ENCODE data around the gene SLC15A4. TPM values are rescaled to one million over a fixed set of nuclear protein-coding genes. Genes with fewer than 3 reads are reported as not detected.

Gene SLC15A4
- total and polyA plus RNA-seq, 9 of the 15 experiments (the other 6 are each of a cell fraction or from before 2014, with no cell fraction given) = 5.5 to 20.8 (median 10.1) TPM

DNA sequence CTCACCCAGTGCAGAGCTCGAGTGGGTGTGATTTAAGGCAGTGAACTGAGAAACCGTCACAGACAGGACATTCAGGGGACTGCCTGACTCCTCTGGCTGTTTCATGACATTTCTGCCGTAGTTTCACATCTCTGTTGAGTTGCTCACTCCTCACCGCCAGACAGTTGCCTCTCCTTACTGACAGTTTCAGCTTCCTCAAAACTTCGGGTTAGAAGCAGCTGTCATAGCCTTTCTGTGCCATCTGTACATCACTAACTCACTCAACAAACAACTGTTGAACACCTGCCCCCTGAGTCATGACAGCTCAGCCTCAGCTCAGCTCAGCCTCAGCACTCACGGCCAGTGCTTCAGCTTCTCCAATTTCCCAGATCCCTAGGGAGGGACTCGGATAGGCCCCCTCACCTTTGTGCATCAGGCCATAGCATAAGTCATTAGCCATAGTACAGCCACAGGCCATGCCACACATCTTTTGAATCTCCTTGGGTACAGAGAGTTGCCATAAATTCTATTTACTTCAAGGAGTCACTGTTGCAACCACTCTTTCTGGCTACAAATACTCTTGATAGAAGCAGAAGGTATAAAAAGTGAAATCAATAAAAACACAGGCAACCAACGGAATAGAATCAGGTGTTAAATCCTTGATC lies 6.2 kb upstream of the SLC15A4 start (continued):
- TF ChIP-seq, protein P1, sequence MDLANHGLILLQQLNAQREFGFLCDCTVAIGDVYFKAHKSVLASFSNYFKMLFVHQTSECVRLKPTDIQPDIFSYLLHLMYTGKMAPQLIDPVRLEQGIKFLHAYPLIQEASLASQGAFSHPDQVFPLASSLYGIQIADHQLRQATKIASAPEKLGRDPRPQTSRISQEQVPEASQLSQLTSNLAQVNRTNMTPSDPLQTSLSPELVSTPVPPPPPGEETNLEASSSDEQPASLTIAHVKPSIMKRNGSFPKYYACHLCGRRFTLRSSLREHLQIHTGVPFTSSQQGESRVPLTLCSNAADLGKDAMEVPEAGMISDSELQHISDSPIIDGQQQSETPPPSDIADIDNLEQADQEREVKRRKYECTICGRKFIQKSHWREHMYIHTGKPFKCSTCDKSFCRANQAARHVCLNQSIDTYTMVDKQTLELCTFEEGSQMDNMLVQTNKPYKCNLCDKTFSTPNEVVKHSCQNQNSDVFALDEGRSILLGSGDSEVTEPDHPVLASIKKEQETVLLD (IDR thresholded peaks at IDR 0.05) = no peak
- no peak for TF ChIP-seq PHB2 (IDR thresholded peaks at IDR 0.05; ENCODE audit: low read depth)
- TF ChIP-seq, protein P2, sequence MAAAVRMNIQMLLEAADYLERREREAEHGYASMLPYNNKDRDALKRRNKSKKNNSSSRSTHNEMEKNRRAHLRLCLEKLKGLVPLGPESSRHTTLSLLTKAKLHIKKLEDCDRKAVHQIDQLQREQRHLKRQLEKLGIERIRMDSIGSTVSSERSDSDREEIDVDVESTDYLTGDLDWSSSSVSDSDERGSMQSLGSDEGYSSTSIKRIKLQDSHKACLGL (CRISPR knock-in tag; IDR thresholded peaks at IDR 0.05; ENCODE audit: borderline replicate concordance, poor library complexity, severe bottlenecking) = no peak
- no peak for TF ChIP-seq KLF1 (tag; IDR thresholded peaks at IDR 0.05)
- no peak for TF ChIP-seq RBM14 (IDR thresholded peaks at IDR 0.05; ENCODE audit: borderline replicate concordance, insufficient read depth, low read depth, low read length)
- TF ChIP-seq WHSC1 (IDR thresholded peaks at IDR 0.05; ENCODE audit: low read length) = no peak
- TF ChIP-seq ZNF24 (IDR thresholded peaks at IDR 0.05) = no peak

DNA sequence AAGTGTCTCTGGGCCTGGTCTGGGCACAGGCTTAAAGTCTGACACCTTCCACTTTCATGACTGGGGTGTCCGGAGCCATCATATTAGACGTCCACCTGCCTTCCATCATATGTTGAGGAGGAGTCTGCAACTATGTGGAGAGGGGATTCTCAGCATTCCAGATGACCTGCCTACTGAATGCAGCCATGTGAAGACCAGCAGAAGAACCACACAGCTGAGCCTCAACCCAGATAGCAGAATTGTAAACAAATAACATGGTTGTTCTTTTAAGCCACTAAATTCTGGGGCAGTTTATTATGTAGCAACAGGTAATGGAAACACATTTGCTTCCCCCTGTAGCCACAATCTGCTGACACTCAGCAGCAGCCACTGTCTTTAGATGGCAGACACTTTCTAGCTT lies 4.0 kb upstream of the SLC15A4 start:
- DNase-seq (ENCODE audit: extremely low read depth in 1 of 4, low spot score in 3 of 4) (no peak), FAIRE-seq (no peak), ATAC-seq (no peak)
- intact Hi-C loops (cut with micrococcal nuclease) (no loop called here), in situ Hi-C loops (cut with MboI) (no loop called here)
- Histone ChIP-seq H3K36me3 (ENCODE audit: control insufficient read depth, insufficient read depth, low read length) (no peaks in the 10 kb centered on the region), H3K4me2 (ENCODE audit: insufficient read depth, low read length) (no peak overlapping the region), H2AFZ (ENCODE audit: low read depth, low read length) (no peak overlapping the region), H3K9me3 (replicated peaks; ENCODE audit: control insufficient read depth, insufficient read depth, low read depth, low read length) (no peaks in the 10 kb centered on the region), H3K9me1 (ENCODE audit: control insufficient read depth, insufficient read depth, low read length) (no peaks in the 10 kb centered on the region), H4K20me1 (replicated peaks; ENCODE audit: control insufficient read depth, insufficient read depth, low read length) (no peaks in the 10 kb centered on the region), H3K9ac (ENCODE audit: insufficient read depth in 1 of 2, low read depth in 2 of 2, low read length in 2 of 2) (no peak overlapping the region), H3K4me3 (no peak overlapping the region), H3K27me3 (ENCODE audit: control insufficient read depth in 2 of 2, insufficient read depth in 2 of 2, low read length in 2 of 2) (peaks cover 16% of the 10 kb centered on the region in 2 experiments), H3K79me2 (ENCODE audit: control insufficient read depth, insufficient read depth, low read length) (peaks cover 9% of the 10 kb centered on the region), H3K27ac (ENCODE audit: extremely low read depth, low read depth, low read length) (no peak overlapping the region), H3K4me1 (replicated peaks in 1 of 2; ENCODE audit: control insufficient read depth in 2 of 2, insufficient read depth in 2 of 2, low read length in 2 of 2) (peaks cover 0 to 17% of the 10 kb centered on the region in 2 experiments; a peak in 3 of 5 replicates)
- ChIA-PET POLR2A (no interaction called here), CTCF (ENCODE audit: low intra/inter-chr PET ratio) (no interaction called here)
- 0% methylated on average over 2 of the region's 2 CpGs for WGBS (ENCODE audit: insufficient coverage, low coverage, missing lambda C conversion rate)
- no TSS peak for BruUV-seq (replicated peaks)
- TF ChIP-seq ZNF12 (CRISPR knock-in tag; IDR thresholded peaks at IDR 0.05) (no peak), CC2D1A (IDR thresholded peaks at IDR 0.05) (no peak), ZNF140 (CRISPR knock-in tag; IDR thresholded peaks at IDR 0.05) (no peak)
